Measurements from ENCODE around the gene ASCL3. TPM values are rescaled to one million over a fixed set of nuclear protein-coding genes. Genes with fewer than 3 reads are reported as not detected.

ASCL3 gene
- total RNA-seq, 2 donors from 2014 or later = not detected

GRCh38 chr11:8927233-8927632, 15.6 kb downstream of the ASCL3 start:
- no peak for DNase-seq (ENCODE audit: low spot score)
- intact Hi-C loops (cut with DNase I) = no loop called here
- WGBS = 86% methylated on average over 5 of the region's 5 CpGs
- no peaks in the 10 kb centered on the region for H3K36me3 ChIP-seq
- TF ChIP-seq CTCF (IDR thresholded peaks at IDR 0.05) (no peak), POLR2AphosphoS5 (IDR thresholded peaks at IDR 0.05) (no peak), POLR2A (IDR thresholded peaks at IDR 0.05) (no peak)
- no peak overlapping the region for H3K27ac ChIP-seq
- no peaks in the 10 kb centered on the region for H3K9me3 ChIP-seq
- H3K4me1 ChIP-seq (replicated peaks) = no peaks in the 10 kb centered on the region
- H3K27me3 ChIP-seq (replicated peaks; ENCODE audit: insufficient read depth) = no peaks in the 10 kb centered on the region
- H3K4me3 ChIP-seq = no peak overlapping the region

GRCh38 chr11:8926236-8926635, 16.6 kb downstream of the ASCL3 start:
- TF ChIP-seq CTCF (IDR thresholded peaks at IDR 0.05) = no peak
- no peak for TF ChIP-seq POLR2AphosphoS5 (IDR thresholded peaks at IDR 0.05)
- TF ChIP-seq POLR2A (IDR thresholded peaks at IDR 0.05) = no peak
- no peak for DNase-seq (ENCODE audit: low spot score)
- no peaks in the 10 kb centered on the region for H3K36me3 ChIP-seq
- intact Hi-C loops (cut with DNase I) = no loop called here
- H3K4me3 ChIP-seq = no peak overlapping the region
- no peaks in the 10 kb centered on the region for H3K27me3 ChIP-seq (replicated peaks; ENCODE audit: insufficient read depth)
- H3K27ac ChIP-seq = no peak overlapping the region
- WGBS = 87% methylated on average over 5 of the region's 5 CpGs
- no peaks in the 10 kb centered on the region for H3K9me3 ChIP-seq
- H3K4me1 ChIP-seq (replicated peaks) = no peaks in the 10 kb centered on the region

GRCh38 chr11:8925711-8926110, 17.1 kb downstream of the ASCL3 start:
- no peaks in the 10 kb centered on the region for H3K9me3 ChIP-seq
- intact Hi-C loops (cut with DNase I) = no loop called here
- no peaks in the 10 kb centered on the region for H3K4me1 ChIP-seq (replicated peaks)
- no peak for TF ChIP-seq CTCF (IDR thresholded peaks at IDR 0.05)
- TF ChIP-seq POLR2AphosphoS5 (IDR thresholded peaks at IDR 0.05) = no peak
- no peak for TF ChIP-seq POLR2A (IDR thresholded peaks at IDR 0.05)
- 98% methylated on average over 5 of the region's 5 CpGs for WGBS
- no peak overlapping the region for H3K27ac ChIP-seq
- no peaks in the 10 kb centered on the region for H3K36me3 ChIP-seq
- H3K27me3 ChIP-seq (replicated peaks; ENCODE audit: insufficient read depth) = no peaks in the 10 kb centered on the region
- DNase-seq (ENCODE audit: low spot score) = no peak
- no peak overlapping the region for H3K4me3 ChIP-seq

GRCh38 chr11:8922691-8923090, 20.1 kb downstream of the ASCL3 start:
- no peak overlapping the region for H3K4me3 ChIP-seq
- WGBS = 81% methylated on average over 5 of the region's 5 CpGs
- DNase-seq (ENCODE audit: low spot score) = no peak
- H3K27me3 ChIP-seq (replicated peaks; ENCODE audit: insufficient read depth) = no peaks in the 10 kb centered on the region
- no peaks in the 10 kb centered on the region for H3K4me1 ChIP-seq (replicated peaks)
- H3K9me3 ChIP-seq = no peaks in the 10 kb centered on the region
- intact Hi-C loops (cut with DNase I) = no loop called here
- H3K36me3 ChIP-seq = no peaks in the 10 kb centered on the region
- no peak for TF ChIP-seq POLR2AphosphoS5 (IDR thresholded peaks at IDR 0.05)
- no peak for TF ChIP-seq POLR2A (IDR thresholded peaks at IDR 0.05)
- TF ChIP-seq CTCF (IDR thresholded peaks at IDR 0.05) = no peak
- H3K27ac ChIP-seq = no peak overlapping the region

- DNase-seq (ENCODE audit: low spot score) = peak; percentile 43
- no peaks in the 10 kb centered on the region for H3K4me1 ChIP-seq (replicated peaks)
- no peak for TF ChIP-seq POLR2A (IDR thresholded peaks at IDR 0.05)
- peak; percentile 51 for TF ChIP-seq POLR2AphosphoS5 (IDR thresholded peaks at IDR 0.05)
- H3K4me3 ChIP-seq = no peak overlapping the region
- intact Hi-C loops (cut with DNase I) = loop anchor here (2.0 kb wide), 1 partner anchor 42 kb away; no protein-coding TSS in a partner anchor
- no peaks in the 10 kb centered on the region for H3K9me3 ChIP-seq
- peak overlapping the region; percentile 39 to 43 for H3K27ac ChIP-seq
- H3K27me3 ChIP-seq (replicated peaks; ENCODE audit: insufficient read depth) = no peaks in the 10 kb centered on the region
- WGBS = 39% methylated on average over 5 of the region's 5 CpGs
- H3K36me3 ChIP-seq = no peaks in the 10 kb centered on the region
Measured at GRCh38 chr11:8917157-8917825, 25.5 kb downstream of the ASCL3 start.

Measured in prostate gland (tissue), 2 donors.